Posterior vena cava (tissue), 2 donors: ENCODE results near the gene DCTN3. TPM values are rescaled to one million over a fixed set of nuclear protein-coding genes. Genes with fewer than 3 reads are reported as not detected.
A peak's percentile ranks its signal among the peaks of the same experiment; 100 is the strongest.
"Not testable (repeated sequence)": the region's sequence is repeated elsewhere in the genome, so short reads cannot be mapped to it uniquely, and the experiment has no call there.

ENCODE experiments used
- DNase-seq: peaks from one replicate; pipeline ENCODE4 v3.0.0-alpha.2; 2020; ENCODE audit warnings: low spot score
- intact Hi-C, 2 donors: fragments of 100-400 bp; cut with DNase I; formaldehyde crosslinking; loops; one replicate each; pipeline versions ENCODE4 v1.14.1 to v1.14.2; 2022 to 2023
- total RNA-seq, 2 donors: library from RNA; stranded (reverse); fragmentation: NEBNext Ultra II Directional; extraction: Animal tissue kit (Norgen Biotek cat#: 25700); gene quantifications; one replicate each; pipeline ENCODE4 v1.2.1, GENCODE V29; 2021
- donor health status: DM: yes; HTN: yes; CAD: no.
- donor health status: DM: yes; HTN: yes; CAD: no.

DCTN3 gene
- total RNA-seq, 2 donors from 2014 or later = 73.8 to 77.0 TPM

GRCh38 chr9:34650816-34651215, 30.5 kb upstream of the DCTN3 start:
- DNase-seq = no peak
- intact Hi-C loops = no loop called here

GRCh38 chr9:34648673-34649072, 28.4 kb upstream of the DCTN3 start:
- peak; percentile 75 for DNase-seq
- intact Hi-C loops = no loop called here

GRCh38 chr9:34647651-34648050, 27.4 kb upstream of the DCTN3 start:
- DNase-seq = peak; percentile 48
- intact Hi-C loops = no loop called here

GRCh38 chr9:34647084-34647403, 26.7 kb upstream of the DCTN3 start:
- intact Hi-C loops = no loop called here

GRCh38 chr9:34646211-34647083, 26.2 kb upstream of the DCTN3 start, which contains the start of gene GALT:
Gene GALT, plus strand, starts transcription at chr9:34646675. Its CDS starts 30 bp downstream, at chr9:34646705.
- peak; percentile 98 for DNase-seq
- intact Hi-C loops = no loop called here

More at GRCh38 chr9:34647084-34647403, 26.7 kb upstream of the DCTN3 start:
- peak; percentile 66 for DNase-seq

GRCh38 chr9:34644766-34645314, 24.5 kb upstream of the DCTN3 start:
- intact Hi-C loops = no loop called here
- no peak for DNase-seq

- DNase-seq = no peak
- intact Hi-C loops = no loop called here
Measured at GRCh38 chr9:34642679-34643078, 22.4 kb upstream of the DCTN3 start.

GRCh38 chr9:34639322-34639721, 19.0 kb upstream of the DCTN3 start:
- intact Hi-C loops, DNase-seq: not testable (repeated sequence)

GRCh38 chr9:34638138-34638445, 17.8 kb upstream of the DCTN3 start:
- DNase-seq = no peak

GRCh38 chr9:34637356-34638137, 17.3 kb upstream of the DCTN3 start, which contains the start of gene SIGMAR1:
Gene SIGMAR1, minus strand, starts transcription at chr9:34637787. Its CDS starts 90 bp downstream, at chr9:34637697.
- intact Hi-C loops = no loop called here
- peak; percentile 98 for DNase-seq

More at GRCh38 chr9:34638138-34638445, 17.8 kb upstream of the DCTN3 start:
- intact Hi-C loops = no loop called here

DNA sequence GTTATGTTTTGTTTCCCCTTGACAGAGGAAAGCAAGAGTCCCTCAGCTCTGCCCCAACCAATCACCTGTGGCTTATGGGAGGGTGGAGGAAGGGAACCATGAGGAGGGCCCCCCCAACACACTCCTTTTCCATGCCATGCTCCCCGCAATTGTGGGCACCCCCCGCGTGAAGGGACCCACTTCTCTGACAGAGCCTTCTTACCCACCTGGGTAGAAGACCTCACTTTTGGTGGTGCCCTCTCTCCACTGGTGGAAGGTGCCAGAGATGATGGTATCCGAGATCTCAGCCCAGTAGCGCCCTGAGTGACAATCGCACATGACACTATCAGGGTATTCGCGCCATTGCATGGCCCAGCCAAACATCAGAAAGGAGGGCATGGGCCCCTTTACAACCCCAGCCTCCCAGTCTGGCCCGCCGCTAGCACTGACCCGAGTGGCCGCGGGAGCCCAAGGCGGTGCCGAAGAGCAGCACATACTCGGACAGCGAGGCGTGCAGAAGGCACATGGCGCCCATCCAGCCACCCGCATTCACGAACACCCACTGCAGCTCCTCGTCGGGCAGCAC, 16.6 kb upstream of the DCTN3 start:
- DNase-seq = no peak
- intact Hi-C loops = no loop called here

- DNase-seq = no peak
- intact Hi-C loops = no loop called here
Measured at GRCh38 chr9:34635556-34635955, 15.3 kb upstream of the DCTN3 start.

GRCh38 chr9:34634551-34635248, 14.4 kb upstream of the DCTN3 start:
- DNase-seq = no peak
- intact Hi-C loops = no loop called here

GRCh38 chr9:34633851-34634550, 13.7 kb upstream of the DCTN3 start:
- intact Hi-C loops = no loop called here
- DNase-seq = no peak

GRCh38 chr9:34633166-34633565, 12.9 kb upstream of the DCTN3 start:
- DNase-seq = no peak
- intact Hi-C loops = no loop called here

- intact Hi-C loops = no loop called here
- no peak for DNase-seq
Measured at GRCh38 chr9:34630402-34631154, 10.3 kb upstream of the DCTN3 start.

GRCh38 chr9:34629491-34629808, 9.2 kb upstream of the DCTN3 start:
- intact Hi-C loops = loop anchor here in 1 of 2 donors (5.0 kb wide), 1 partner anchor 1367 kb away; the partner anchor contains the start of gene BAG1

More at GRCh38 chr9:34629491-34629808, 9.2 kb upstream of the DCTN3 start:
- no peak for DNase-seq
